HG03025 (cell line): Measurements from ENCODE around the gene USP17L20.
"Not testable (repeated sequence)": the region's sequence is repeated elsewhere in the genome, so short reads cannot be mapped to it uniquely, and the experiment has no call there.

Source experiments
- ATAC-seq: cut with Tn5 transposase; IDR thresholded peaks from one replicate; pipeline ENCODE4 v1.9.1; 2021; ENCODE audit warnings: mild to moderate bottlenecking, moderate library complexity; ENCODE audit not compliant: unreplicated experiment, low FRiP score

USP17L20 gene, protein sequence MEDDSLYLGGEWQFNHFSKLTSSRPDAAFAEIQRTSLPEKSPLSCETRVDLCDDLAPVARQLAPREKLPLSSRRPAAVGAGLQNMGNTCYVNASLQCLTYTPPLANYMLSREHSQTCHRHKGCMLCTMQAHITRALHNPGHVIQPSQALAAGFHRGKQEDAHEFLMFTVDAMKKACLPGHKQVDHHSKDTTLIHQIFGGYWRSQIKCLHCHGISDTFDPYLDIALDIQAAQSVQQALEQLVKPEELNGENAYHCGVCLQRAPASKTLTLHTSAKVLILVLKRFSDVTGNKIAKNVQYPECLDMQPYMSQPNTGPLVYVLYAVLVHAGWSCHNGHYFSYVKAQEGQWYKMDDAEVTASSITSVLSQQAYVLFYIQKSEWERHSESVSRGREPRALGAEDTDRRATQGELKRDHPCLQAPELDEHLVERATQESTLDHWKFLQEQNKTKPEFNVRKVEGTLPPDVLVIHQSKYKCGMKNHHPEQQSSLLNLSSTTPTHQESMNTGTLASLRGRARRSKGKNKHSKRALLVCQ

DNA sequence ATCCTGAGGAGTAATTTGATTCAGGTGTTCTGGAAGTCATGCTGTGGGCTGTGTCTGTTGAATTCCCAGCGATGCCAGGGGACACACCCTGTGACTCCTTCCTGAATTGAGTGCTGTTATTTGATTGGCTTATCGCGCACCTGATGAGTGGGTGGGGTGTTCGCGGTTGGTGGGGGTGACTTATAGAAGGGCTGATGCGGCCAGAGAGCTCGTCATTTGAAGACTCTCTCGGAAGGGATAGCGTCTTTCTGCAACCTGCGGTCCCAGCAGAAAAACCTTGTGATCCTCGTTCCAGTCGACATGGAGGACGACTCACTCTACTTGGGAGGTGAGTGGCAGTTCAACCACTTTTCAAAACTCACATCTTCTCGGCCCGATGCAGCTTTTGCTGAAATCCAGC, at the start of gene USP17L20:
Gene USP17L20, plus strand, starts transcription at position 301 of the 400 bp plus-strand sequence. Its CDS starts 0 bp downstream, at position 301.
- not testable (repeated sequence) for ATAC-seq

DNA sequence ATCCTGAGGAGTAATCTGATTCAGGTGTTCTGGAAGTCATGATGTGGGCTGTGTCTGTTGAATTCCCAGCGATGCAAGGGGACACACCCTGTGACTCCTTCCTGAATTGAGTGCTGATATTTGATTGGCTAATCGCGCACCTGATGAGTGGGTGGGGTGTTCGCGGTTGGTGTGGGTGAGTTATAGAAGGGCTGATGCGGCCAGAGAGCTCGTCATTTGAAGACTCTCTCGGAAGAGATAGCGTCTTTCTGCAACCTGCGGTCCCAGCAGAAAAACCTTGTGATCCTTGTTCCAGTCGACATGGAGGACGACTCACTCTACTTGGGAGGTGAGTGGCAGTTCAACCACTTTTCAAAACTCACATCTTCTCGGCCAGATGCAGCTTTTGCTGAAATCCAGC, 47.6 kb upstream of the USP17L20 start, which contains the start of gene USP17L10:
Gene USP17L10, plus strand, starts transcription at position 301 of the 400 bp plus-strand sequence. Its CDS starts 0 bp downstream, at position 301.
- not testable (repeated sequence) for ATAC-seq

DNA sequence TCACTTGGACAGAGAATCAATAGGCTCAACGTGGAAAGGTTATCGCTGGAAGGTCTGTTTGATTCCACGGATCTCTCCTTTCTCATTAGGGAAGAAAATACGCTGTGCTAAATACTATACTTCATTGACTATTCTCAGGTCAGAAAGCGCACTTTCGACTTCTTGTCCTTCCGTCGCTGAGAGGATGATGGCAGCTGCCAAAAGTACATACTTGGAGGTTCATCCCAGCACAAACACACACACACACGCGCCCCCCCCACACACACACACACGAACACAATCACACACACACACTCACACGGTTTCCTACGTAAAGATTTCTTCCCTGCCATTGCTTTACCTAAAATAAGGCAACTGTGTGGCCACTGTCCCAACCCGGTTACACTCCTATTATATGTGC, 43.2 kb upstream of the USP17L20 start:
- not testable (repeated sequence) for ATAC-seq

DNA sequence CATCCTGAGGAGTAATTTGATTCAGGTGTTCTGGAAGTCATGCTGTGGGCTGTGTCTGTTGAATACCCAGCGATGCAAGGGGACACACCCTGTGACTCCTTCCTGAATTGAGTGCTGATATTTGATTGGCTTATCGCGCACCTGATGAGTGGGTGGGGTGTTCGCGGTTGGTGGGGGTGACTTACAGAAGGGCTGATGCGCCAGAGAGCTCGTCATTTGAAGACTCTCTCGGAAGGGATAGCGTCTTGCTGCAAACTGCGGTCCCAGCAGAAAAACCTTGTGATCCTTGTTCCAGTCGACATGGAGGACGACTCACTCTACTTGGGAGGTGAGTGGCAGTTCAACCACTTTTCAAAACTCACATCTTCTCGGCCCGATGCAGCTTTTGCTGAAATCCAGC, 42.8 kb upstream of the USP17L20 start, which contains the start of gene USP17L11:
Gene USP17L11, plus strand, starts transcription at position 301 of the 400 bp plus-strand sequence. Its CDS starts 0 bp downstream, at position 301.
- not testable (repeated sequence) for ATAC-seq

DNA sequence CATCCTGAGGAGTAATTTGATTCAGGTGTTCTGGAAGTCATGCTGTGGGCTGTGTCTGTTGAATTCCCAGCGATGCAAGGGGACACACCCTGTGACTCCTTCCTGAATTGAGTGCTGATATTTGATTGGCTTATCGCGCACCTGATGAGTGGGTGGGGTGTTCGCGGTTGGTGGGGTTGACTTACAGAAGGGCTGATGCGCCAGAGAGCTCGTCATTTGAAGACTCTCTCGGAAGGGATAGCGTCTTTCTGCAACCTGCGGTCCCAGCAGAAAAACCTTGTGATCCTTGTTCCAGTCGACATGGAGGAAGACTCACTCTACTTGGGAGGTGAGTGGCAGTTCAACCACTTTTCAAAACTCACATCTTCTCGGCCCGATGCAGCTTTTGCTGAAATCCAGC, 38.1 kb upstream of the USP17L20 start, which contains the start of gene USP17L12:
Gene USP17L12, plus strand, starts transcription at position 301 of the 400 bp plus-strand sequence. Its CDS starts 0 bp downstream, at position 301.
- ATAC-seq: not testable (repeated sequence)

DNA sequence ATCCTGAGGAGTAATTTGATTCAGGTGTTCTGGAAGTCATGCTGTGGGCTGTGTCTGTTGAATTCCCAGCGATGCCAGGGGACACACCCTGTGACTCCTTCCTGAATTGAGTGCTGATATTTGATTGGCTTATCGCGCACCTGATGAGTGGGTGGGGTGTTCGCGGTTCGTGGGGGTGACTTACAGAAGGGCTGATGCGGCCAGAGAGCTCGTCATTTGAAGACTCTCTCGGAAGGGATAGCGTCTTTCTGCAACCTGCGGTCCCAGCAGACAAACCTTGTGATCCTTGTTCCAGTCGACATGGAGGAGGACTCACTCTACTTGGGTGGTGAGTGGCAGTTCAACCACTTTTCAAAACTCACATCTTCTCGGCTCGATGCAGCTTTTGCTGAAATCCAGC, 33.3 kb upstream of the USP17L20 start, which contains the start of gene USP17L13:
Gene USP17L13, plus strand, starts transcription at position 301 of the 400 bp plus-strand sequence. Its CDS starts 0 bp downstream, at position 301.
- ATAC-seq: not testable (repeated sequence)

DNA sequence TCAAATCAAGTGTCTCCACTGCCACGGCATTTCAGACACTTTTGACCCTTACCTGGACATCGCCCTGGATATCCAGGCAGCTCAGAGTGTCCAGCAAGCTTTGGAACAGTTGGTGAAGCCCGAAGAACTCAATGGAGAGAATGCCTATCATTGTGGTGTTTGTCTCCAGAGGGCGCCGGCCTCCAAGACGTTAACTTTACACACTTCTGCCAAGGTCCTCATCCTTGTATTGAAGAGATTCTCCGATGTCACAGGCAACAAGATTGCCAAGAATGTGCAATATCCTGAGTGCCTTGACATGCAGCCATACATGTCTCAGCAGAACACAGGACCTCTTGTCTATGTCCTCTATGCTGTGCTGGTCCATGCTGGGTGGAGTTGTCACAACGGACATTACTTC, 27.7 kb upstream of the USP17L20 start:
- ATAC-seq: not testable (repeated sequence)

DNA sequence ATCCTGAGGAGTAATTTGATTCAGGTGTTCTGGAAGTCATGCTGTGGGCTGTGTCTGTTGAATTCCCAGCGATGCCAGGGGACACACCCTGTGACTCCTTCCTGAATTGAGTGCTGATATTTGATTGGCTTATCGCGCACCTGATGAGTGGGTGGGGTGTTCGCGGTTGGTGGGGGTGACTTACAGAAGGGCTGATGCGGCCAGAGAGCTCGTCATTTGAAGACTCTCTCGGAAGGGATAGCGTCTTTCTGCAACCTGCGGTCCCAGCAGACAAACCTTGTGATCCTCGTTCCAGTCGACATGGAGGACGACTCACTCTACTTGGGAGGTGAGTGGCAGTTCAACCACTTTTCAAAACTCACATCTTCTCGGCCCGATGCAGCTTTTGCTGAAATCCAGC, 23.8 kb upstream of the USP17L20 start, which contains the start of gene USP17L15:
Gene USP17L15, plus strand, starts transcription at position 301 of the 400 bp plus-strand sequence. Its CDS starts 0 bp downstream, at position 301.
- ATAC-seq: not testable (repeated sequence)

DNA sequence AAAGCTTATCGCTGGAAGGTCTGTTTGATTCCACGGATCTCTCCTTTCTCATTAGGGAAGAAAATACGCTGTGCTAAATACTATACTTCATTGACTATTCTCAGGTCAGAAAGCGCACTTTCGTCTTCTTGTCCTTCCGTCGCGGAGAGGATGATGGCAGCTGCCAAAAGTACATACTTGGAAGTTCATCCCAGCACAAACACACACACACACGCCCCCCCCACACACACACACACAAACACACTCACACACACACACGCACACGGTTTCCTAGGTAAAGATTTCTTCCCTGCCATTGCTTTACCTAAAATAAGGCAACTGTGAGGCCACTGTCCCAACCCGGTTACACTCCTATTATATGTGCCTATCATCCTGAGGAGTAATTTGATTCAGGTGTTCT, 19.5 kb upstream of the USP17L20 start:
- ATAC-seq: not testable (repeated sequence)

DNA sequence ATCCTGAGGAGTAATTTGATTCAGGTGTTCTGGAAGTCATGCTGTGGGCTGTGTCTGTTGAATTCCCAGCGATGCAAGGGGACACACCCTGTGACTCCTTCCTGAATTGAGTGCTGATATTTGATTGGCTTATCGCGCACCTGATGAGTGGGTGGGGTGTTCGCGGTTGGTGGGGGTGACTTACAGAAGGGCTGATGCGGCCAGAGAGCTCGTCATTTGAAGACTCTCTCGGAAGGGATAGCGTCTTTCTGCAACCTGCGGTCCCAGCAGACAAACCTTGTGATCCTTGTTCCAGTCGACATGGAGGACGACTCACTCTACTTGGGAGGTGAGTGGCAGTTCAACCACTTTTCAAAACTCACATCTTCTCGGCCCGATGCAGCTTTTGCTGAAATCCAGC, 14.3 kb upstream of the USP17L20 start, which contains the start of gene USP17L17:
Gene USP17L17, plus strand, starts transcription at position 301 of the 400 bp plus-strand sequence. Its CDS starts 0 bp downstream, at position 301.
- ATAC-seq: not testable (repeated sequence)

DNA sequence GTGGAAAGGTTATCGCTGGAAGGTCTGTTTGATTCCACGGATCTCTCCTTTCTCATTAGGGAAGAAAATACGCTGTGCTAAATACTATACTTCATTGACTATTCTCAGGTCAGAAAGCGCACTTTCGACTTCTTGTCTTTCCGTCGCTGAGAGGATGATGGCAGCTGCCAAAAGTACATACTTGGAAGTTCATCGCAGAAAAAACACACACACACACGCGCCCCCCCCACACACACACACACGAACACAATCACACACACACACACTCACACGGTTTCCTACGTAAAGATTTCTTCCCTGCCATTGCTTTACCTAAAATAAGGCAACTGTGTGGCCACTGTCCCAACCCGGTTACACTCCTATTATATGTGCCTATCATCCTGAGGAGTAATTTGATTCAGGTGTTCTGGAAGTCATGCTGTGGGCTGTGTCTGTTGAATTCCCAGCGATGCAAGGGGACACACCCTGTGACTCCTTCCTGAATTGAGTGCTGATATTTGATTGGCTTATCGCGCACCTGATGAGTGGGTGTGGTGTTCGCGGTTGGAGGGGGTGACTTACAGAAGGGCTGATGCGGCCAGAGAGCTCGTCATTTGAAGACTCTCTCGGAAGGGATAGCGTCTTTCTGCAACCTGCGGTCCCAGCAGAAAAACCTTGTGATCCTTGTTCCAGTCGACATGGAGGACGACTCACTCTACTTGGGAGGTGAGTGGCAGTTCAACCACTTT, 9.8 kb upstream of the USP17L20 start, which contains the start of gene USP17L18:
Gene USP17L18, plus strand, starts transcription at position 678 of the 728 bp plus-strand sequence. Its CDS starts 0 bp downstream, at position 678.
- ATAC-seq: not testable (repeated sequence)

DNA sequence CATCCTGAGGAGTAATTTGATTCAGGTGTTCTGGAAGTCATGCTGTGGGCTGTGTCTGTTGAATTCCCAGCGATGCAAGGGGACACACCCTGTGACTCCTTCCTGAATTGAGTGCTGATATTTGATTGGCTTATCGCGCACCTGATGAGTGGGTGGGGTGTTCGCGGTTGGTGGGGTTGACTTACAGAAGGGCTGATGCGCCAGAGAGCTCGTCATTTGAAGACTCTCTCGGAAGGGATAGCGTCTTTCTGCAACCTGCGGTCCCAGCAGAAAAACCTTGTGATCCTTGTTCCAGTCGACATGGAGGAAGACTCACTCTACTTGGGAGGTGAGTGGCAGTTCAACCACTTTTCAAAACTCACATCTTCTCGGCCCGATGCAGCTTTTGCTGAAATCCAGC, 4.8 kb upstream of the USP17L20 start, which contains the start of gene USP17L19:
Gene USP17L19, plus strand, starts transcription at position 301 of the 400 bp plus-strand sequence. Its CDS starts 0 bp downstream, at position 301.
- not testable (repeated sequence) for ATAC-seq

DNA sequence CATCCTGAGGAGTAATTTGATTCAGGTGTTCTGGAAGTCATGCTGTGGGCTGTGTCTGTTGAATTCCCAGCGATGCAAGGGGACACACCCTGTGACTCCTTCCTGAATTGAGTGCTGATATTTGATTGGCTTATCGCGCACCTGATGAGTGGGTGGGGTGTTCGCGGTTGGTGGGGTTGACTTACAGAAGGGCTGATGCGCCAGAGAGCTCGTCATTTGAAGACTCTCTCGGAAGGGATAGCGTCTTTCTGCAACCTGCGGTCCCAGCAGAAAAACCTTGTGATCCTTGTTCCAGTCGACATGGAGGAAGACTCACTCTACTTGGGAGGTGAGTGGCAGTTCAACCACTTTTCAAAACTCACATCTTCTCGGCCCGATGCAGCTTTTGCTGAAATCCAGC, 4.6 kb downstream of the USP17L20 start, which contains the start of gene USP17L21:
Gene USP17L21, plus strand, starts transcription at position 301 of the 400 bp plus-strand sequence. Its CDS starts 0 bp downstream, at position 301.
- not testable (repeated sequence) for ATAC-seq

DNA sequence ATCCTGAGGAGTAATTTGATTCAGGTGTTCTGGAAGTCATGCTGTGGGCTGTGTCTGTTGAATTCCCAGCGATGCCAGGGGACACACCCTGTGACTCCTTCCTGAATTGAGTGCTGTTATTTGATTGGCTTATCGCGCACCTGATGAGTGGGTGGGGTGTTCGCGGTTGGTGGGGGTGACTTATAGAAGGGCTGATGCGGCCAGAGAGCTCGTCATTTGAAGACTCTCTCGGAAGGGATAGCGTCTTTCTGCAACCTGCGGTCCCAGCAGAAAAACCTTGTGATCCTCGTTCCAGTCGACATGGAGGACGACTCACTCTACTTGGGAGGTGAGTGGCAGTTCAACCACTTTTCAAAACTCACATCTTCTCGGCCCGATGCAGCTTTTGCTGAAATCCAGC, 9.4 kb downstream of the USP17L20 start, which contains the start of gene USP17L22:
Gene USP17L22, plus strand, starts transcription at position 301 of the 400 bp plus-strand sequence. Its CDS starts 0 bp downstream, at position 301.
- ATAC-seq: not testable (repeated sequence)

DNA sequence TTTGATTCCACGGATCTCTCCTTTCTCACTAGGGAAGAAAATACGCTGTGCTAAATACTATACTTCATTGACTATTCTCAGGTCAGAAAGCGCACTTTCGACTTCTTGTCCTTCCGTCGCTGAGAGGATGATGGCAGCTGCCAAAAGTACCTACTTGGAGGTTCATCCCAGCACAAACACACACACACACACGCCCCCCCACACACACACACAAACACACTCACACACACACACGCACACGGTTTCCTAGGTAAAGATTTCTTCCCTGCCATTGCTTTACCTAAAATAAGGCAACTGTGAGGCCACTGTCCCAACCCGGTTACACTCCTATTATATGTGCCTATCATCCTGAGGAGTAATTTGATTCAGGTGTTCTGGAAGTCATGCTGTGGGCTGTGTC, 13.8 kb downstream of the USP17L20 start:
- ATAC-seq: not testable (repeated sequence)
